ENCODE measurements around the gene SLC1A6.
"Not testable (repeated sequence)": the region's sequence is repeated elsewhere in the genome, so short reads cannot be mapped to it uniquely, and the experiment has no call there.

SLC1A6 gene

DNA sequence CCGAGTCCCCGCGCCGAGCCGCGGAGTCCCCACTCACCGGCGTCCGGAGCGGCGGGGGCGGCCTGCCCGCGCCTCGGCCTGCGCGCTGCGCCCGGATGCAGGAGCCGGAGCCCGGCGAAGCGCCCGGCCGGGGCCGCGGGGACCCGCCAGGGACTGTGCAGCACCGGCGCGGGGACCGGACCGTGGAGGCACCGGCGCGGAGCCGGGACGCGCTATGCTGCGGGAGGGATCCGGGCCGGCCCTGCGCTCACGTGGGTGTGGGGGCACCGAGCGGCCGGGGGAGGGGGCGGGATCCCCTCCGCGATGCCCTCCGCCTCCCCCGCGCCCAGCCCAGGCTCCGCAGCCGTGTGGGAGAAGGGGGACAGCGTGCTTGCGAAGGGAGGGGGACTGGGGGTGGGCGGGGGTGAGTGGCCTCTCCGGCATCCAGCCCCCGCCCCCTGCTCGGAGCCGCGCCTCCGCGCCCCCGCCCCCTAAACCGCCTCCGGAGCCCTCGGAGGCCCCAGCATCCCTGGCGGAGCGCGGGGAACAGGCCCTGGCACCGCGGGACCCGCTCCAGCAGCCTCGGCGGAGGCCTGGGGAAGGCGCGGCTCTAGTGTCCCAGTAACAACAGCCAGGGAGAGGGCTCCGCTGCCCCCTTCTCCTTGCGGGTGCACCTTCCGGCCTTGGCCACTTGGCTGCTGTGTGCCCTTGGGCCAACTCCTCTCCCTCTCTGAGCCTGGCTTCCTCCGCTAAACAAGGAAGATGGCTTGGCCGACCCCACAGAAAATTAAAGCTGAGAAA, at the start of gene SLC1A6:
SLC1A6 (minus strand) TSS at position 389 of the 780 bp plus-strand sequence. CDS start 6,954 bp downstream, outside the sequence.
- DNase-seq = no peak

DNA sequence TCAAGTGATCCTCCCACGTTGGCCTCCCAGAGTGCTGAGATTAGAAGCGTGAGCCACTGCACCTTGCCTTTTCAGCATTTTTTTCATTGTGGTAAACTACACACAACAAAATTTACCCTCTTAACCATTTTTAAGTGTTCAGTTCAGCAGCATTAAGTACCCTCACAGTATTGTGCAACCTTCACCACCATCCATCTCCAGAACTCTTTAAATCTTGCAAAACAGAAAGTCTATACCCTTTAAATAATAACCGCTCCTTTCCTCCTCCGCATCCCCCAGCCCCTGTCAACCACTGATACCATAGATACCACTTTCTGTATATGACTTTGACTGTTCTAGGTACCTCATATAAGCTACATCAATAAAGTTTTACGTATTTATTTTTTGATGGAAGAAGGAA, 48.8 kb upstream of the SLC1A6 start:
- DNase-seq = no peak

DNA sequence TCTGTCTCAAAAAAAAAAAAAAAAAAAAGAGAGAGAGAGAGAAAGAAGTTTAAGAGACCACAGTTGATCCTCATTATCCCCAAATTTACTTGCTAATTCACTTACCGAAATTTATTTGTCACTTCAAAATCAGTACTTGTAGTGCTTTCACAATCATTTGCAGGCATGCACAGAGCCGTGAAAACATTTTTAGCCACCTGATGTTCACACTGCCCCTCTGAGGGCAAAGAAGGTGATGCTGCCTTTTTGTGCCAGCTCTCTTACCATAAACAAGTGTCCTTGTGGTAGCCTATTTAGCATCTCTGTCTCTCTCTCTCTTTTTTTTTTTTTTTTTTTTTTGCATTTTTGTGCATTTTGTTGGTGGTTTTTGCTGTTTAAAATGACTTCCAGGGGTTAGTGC, 45.6 kb upstream of the SLC1A6 start:
- DNase-seq = no peak

DNA sequence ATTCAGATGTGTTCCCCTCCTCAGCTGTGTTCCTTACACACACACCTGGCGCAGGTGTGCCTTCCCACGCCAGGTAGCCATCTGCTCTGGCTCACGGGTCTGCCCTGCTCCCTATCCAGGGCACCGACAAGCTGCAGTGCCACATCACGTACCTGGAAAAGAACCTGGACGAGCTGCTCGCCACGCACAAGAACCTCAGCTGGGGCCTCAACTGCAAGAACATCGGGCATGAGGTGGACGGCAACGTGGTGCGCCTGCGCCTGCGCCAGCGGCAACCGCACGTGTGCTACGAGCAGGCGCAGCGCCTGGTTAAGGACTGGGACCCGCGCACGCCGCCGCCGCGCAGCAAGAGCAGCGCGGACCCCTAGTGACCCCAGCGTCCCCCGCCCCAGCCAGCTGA, 43.1 kb upstream of the SLC1A6 start:
- DNase-seq = no peak

DNA sequence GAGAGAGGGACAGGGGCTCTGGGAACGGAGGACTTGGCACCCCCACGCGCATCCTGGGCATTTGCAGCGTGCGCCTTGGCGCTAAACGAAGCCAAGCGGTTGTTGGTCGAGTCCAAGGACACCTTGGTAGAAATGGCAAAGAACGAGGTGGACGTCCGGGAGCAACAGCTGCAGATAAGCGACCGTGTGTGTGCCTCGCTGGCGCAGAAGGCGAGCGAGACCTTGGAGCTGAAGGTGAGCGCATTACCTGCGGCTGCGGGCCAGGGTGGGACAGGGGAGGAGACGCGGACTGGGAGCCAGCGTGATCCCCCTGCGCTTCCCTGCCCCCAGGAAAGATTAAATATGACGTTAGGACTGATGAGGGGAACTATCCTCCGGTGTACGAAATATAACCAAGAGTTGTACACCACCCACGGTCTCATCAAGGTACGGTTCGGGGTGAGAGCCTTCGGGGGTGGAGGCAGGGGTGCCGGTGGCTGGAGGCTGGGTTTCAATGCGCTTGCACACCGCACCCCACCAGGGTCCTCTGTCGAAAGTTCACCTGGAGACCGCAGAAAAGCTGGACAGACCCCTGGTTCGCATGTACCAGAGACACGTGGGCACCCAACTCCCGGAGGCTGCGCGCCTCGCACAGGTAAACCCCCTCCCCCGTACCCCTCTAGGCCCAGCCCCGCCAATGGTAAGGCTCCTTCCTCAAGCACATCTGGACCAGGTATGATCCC, 41.8 kb upstream of the SLC1A6 start:
- no peak for DNase-seq

DNA sequence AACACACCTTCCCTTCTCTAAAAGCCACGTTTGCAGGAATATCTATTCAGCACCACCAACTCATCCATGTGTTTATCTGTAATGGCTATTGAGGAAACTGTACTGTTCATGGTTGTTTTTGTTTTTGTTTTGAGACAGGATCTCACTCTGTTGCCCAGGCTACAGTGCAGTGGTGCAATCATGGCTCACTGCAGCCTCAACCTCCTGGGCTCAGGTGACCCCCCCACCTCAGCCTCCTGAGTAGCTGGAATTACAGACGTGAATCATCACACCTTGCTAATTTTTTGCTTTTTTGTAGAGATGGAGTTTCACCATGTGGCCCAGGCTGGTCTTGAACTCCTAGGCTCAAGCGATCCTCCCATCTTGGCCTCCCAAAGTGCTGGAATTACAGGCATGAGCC, 39.2 kb upstream of the SLC1A6 start:
- not testable (repeated sequence) for DNase-seq

DNA sequence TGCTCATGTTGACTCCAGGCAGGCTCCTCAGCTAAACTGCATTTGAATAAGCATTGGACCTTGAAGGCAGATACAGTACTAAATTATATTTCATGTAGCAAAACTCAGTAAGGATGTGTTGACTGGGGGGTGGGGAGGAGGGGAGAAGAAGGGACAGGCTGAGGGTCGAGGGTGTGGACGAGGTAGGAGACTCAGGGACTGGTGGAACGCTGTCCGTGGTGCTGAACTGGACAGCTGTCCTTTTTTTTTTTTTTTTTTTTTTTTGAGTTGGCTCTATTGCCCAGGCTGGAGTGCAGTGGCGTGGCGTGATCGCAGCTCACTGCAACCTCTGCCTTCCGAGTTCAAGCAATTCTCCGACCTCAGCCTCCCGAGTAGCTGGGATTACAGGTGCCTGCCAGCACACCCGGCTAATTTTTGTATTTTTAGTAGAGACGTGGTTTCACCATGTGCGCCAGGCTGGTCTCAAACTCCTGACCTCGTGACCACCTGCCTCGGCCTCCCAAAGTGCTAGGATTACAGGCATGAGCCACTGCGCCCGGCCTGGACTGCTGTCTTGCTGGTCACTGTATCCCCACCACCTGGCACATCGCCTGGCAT, 36.4 kb upstream of the SLC1A6 start:
- DNase-seq = peak; percentile 25

DNA sequence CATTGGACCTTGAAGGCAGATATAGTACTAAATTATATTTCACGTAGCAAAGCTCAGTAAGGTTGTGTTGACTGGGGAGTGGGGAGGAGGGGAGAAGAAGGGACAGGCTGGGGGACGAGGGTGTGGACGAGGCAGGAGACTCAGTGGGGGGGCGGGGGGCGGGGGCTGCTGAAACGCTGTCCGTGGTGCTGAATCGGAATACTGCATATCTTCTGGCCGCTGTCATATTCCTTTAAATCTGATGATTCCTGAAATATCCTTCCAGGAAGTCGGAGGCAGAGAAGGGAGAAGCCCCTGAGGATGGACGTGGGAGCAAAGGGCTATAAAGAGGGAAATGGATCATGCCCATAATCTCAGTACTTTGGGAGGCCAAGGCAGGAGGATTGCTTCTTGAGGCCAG, 34.9 kb upstream of the SLC1A6 start:
- DNase-seq = no peak

DNA sequence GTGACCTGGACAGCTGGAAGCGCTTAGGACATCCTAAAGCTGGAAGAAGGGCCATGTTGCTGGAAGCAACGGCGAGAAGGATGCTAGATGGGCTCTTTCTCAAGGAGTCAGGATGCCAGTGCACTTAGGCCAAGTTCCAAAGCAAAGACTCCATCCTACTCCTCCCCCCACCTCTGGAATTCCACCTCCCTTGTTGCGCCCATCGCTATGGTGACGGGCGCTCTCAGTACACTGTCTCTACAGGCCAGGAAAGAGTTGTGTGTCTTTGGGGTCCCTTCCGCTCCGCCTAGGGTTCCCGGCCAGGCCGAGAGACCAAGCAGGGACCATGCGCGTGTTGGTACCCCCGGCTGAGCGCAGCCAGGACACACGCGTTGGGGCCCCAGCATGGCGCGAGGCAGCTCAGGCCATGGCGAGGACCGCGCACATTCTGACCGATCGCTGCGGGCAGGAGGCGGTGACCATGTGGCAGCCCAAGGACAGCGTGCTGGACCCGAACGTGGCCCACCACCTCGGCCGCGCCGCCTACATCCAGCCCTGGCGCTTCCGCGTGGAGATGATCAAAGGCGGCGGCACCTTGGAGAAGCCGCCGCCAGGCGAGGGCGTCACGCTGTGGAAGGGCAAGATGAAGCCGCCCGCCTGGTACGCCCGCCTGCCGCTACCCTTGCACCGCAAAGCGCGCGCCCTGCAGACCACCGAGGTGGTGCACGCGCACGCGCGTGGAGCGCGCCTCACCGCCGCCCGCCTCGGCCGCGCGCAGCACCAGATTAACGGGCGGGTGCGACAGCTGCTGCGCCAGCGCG, 31.0 kb upstream of the SLC1A6 start:
- no peak for DNase-seq

DNA sequence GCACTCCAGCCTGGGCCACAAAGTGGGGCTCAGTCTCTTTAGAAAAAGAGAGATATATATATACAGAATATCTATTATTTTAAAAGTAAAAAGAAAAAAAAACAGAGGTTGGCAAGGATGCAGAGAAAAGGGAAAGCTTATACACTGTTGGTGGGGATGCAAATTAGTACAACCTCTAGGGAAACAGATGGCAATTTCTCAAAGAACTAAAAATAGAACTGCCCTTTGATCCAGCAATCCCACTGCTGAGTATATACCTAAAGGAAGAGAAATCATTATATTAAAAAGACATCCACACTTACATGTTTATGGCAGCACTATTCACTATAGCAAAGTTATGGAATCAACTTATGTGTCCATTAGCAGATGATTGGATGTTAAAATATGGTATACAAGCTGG, 28.6 kb upstream of the SLC1A6 start:
- DNase-seq = no peak

DNA sequence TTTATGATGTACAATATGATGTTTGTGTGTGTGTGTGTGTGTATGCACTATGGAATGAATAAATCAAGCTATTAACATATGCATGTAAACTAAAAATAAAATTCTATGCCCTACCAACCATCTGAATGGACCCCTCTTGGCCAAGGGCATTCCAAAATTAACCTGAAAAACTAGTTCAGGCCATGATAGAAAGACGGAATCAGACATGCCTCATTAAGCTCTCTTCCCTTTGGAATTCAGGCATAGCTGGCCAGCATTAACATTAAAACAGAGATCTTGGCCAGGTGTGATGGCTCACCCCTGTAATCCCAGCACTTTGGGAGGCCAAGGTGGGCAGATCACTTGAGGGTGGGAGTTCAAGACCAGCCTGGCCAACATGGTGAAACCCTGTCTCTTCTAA, 18.3 kb upstream of the SLC1A6 start:
- no peak for DNase-seq

DNA sequence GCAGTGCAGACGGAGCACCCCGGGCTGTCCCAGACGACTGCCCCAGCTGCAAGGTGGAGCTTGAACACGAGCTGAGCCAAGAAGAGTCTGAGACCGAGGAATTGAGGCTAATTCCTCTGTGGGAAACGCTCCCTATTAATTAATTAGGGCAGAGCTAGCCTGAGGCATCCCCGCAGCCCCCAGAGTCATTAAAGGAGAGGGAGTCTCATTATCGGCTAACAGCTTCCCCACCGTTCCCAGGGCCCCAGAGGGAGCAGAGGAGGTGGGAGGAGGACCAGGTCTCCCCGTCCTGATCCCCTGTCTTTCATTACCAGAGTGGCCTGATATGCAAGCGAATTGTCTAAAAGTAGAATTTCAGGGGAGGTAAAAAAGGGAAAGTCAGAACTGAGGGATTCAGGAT, 13.1 kb upstream of the SLC1A6 start:
- no peak for DNase-seq

DNA sequence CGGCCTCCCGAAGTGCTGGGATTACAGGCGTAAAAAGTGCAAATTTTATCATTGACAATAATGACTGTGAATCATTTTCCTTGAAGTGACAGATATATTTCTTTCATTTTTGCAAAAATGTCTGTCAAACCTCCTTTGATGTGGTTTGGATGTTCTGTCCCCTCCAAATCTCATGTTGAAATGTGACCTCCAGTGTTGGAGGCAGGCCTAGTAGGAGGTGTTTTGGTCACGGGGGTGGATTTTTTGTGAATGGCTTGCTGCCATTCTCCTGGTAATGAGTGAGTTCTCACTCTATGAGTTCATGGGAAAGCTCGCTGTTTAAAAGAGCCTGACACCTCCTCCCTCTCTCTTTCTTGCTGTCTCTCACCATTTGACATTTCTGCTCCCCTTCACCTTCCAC, 5.5 kb upstream of the SLC1A6 start:
- no peak for DNase-seq

DNA sequence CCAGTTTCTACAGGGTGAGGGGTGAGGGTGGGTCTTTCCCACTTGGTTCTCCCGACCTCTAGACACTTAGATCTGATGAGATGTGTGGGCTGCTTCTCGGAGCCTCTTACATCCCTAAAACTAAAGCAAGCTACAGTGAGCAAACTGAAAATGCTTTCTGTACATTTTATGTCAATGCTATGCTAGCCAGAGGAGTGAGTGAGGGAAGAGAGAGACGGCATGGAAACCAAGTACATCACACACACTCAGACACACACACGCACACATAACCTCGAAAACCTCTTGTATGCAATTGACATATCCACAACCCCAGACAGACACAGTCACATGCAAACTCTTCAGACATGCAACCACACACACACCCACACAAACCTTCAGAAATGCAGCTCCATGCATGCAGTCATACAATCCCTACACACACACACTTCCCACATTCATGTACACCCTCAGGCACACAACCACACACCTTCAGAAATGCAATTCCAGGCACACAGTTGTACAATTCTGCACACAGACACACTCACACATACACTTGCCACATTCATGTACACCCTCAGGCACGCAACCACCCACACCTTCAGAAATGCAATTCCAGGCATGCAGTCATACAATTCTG, 1.4 kb downstream of the SLC1A6 start:
- DNase-seq = no peak

DNA sequence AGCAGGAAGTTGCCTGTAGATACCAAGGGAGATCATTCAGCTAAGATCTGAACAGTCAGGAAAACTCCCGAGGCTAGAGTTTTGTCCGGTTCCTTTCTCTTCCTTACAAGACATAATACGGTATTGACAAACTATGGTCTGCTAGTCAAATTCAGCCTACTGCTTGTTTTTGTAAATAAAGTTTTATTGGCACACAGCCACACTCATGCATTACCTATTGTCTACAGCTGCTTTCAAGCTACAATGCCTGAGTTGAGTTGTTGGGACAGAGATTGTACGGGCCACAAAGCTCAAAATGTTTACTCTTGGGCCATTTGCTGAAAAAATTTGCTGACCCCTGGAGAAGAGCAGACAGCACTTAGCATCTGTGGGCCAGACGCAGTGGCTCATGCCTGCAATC, 2.5 kb downstream of the SLC1A6 start:
- DNase-seq = no peak

DNA sequence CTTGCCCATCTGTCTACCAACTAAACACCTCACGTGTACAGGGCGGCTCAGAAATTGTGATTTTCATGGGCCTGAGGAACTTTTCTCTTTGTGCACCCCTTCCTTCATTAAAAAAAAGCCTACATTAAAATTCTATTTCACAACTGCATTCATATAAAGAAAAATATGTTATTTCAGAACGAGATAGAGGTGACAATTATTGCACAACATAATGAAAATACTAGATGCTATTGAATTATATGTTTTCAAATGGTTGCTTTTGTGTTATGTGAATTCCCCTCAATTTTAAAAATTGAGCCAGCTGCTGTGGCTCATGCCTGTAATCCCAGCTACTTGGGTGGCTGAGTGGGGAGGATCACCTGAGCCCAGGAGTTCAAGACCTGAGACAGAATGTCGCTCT, 5.2 kb downstream of the SLC1A6 start:
- no peak for DNase-seq

DNA sequence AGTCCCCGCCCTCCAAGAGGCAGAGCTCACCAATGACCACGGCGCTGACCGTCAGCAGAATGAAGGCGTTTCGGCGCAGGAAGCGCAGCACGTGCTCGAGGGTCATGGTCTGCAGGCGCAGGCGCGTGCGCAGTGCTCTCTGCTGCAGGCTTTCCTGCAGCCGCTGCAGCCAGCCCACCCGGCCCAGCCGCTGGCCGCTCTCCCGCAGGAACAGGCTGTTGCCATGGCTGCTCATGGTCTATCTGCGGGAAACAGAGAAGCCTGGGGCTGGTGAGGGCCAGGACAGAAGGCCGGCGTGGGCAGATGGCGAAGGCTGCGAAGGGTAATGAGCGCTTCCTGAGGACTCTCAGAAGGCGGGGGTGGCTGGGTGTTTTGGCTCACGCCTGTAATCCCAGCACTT, 7.0 kb downstream of the SLC1A6 start:
- DNase-seq = no peak

DNA sequence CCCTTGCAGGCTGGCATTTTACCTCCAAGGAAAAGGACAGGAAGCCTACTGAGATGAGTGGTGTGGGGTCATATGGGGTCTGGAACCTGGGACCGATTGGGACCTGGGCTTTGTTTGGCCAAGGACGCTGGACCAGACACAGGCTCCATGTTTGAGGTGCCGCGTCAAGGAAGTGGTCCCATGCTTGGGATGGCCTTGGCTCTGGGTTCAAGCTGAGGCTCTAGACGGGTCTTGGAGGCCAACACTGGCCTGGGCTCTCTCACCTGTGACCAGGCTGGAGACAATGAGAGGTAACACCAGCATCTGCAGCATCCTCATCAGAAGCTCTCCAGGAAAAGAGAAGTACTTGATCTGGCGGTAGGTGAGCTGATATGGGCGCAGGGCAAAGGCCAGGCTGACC, 8.2 kb downstream of the SLC1A6 start:
- no peak for DNase-seq

DNA sequence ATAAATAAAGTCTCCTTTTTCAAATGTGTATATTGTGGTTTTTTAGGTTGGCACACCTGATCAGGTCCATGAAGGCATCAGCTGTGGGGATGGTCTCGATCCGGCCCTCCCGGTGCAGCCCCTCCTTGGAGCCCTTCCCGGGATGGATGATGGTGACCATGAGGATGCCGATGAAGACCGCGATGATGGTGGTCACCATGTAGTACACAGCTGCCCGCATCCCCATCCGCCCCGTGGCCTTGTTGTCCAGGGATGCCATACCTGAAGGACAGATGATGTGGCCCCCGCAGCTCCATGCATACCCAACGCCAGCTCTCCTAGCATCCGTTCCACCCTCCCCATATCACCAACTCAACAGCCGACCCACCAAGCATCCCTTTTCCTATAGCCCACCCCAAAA, 11.4 kb downstream of the SLC1A6 start:
- no peak for DNase-seq

DNA sequence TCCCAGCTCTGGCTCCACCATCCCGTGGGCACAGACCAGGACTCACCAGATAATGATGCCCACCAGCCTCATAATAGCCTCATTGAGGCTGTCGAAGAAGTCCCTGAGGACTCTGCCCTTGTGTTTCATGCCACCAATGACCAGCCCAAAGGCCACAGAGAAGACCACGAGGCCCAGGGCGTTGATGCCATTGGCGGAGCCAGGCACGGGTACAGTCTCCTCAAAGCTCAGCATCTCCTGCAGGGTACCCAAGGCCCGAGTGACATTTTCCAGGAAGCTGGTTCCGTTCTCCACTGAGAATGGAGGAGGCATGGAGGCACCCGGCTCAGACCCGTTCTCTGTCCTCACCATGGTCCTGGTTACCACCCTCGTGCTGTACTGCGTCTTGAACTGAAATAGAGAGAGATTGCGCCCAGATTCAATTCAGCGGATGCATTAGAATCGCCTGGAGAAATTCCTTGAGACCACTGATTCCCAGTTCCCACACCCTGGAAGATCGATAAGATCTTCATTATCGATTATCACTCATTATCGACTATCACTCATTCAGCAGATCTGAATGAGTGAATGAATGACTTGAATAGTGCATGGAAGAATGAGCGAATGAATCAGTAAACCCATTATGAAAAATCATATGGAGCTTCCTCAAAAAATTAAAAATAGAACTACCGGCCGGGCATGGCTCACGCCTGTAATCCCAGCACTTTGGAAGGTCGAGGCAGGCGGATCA, 17.5 kb downstream of the SLC1A6 start:
- no peak for DNase-seq

DNA sequence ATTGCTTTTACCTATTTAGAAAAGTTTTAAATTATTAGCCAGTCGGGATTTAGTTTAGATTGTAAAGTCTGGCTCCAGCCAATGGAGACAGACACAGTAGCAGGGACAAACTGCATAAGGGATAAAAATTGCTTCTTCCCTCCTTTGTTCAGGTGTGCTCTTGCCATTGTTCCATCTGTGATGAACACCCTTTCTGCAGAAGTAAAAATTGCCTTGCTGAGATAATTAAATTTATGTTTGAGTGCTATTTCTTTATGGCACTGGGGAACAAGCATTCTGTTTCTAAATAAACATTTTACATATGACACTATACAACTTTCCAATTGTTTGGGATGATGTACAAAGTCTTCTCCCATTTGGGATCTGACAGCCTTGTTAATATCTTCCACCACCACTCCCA, 20.4 kb downstream of the SLC1A6 start:
- DNase-seq = no peak

DNA sequence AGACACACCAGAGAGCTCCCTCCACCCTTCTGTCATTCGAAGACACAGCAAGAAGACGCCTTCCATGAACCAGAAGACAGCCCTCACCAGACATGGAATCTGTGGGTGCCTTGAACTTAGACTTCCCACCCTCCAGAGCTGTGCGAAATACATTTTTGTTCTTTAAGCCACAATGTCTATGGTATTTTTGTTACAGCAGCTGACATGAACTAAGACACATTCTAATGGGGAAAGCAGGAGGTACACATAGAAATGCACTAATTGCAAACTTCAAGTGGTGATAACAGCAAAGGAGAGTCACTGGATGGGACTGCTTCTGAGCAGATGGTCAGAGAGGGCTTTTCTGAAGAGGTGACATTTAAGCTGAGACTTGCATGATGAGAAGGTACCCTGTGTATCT, 22.2 kb downstream of the SLC1A6 start:
- no peak for DNase-seq
